SU-DHL-6 (cell line): Measurements from ENCODE around the gene SYT2.
"Not testable (repeated sequence)": the region's sequence is repeated elsewhere in the genome, so short reads cannot be mapped to it uniquely, and the experiment has no call there.

Source experiments
- H2AFZ ChIP-seq: fragments of 200-600 bp; sonication (generic); 2 replicates; pipeline ENCODE4 v1.6.1; 2014; ENCODE audit warnings: low read depth, mild to moderate bottlenecking, moderate library complexity, mixed read lengths, antibody characterized with exemption, low read length; ENCODE audit not compliant: severe bottlenecking
- H3F3A ChIP-seq: fragments of 200-600 bp; shearing (Covaris generic); 2 replicates; pipeline ENCODE4 v1.6.0; 2016; ENCODE audit warnings: antibody characterized with exemption, mild to moderate bottlenecking; ENCODE audit not compliant: insufficient read depth
- H3K27ac ChIP-seq: fragments of 200-600 bp; sonication (generic); 2 replicates; pipeline ENCODE4 v1.5.1; 2016; ENCODE audit warnings: low read depth, mild to moderate bottlenecking, low read length, moderate library complexity, mixed read lengths
- H3K27me3 ChIP-seq: fragments of 200-600 bp; sonication (generic), shearing (Covaris generic); 2 replicates; pipeline ENCODE4 v1.6.0; 2014; ENCODE audit warnings: mild to moderate bottlenecking, low read length
- H3K36me3 ChIP-seq: fragments of 200-600 bp; sonication (generic); 2 replicates; pipeline ENCODE4 v1.6.1; 2014; ENCODE audit warnings: mild to moderate bottlenecking, low read length, mixed read lengths
- H3K4me2 ChIP-seq: fragments of 300-600, 200-600 bp; shearing (Covaris generic), sonication (generic); 2 replicates; pipeline ENCODE4 v1.6.0; 2014; ENCODE audit warnings: low read length, low read depth, mild to moderate bottlenecking; ENCODE audit not compliant: poor library complexity, severe bottlenecking
- H3K4me3 ChIP-seq: fragments of 200-600 bp; sonication (generic); 2 replicates; pipeline ENCODE4 v1.5.1; 2014; ENCODE audit warnings: antibody characterized with exemption, low read length, mild to moderate bottlenecking, mixed read lengths; ENCODE audit not compliant: insufficient read depth, poor library complexity, severe bottlenecking
- H3K79me2 ChIP-seq: fragments of 200-600 bp; sonication (generic); 2 replicates; pipeline ENCODE4 v1.6.1; 2014; ENCODE audit warnings: mild to moderate bottlenecking, low read length, moderate library complexity; ENCODE audit not compliant: insufficient read depth
- H3K9ac ChIP-seq: fragments of 200-600 bp; sonication (generic); 2 replicates; pipeline ENCODE4 v1.7.0; 2014; ENCODE audit warnings: mild to moderate bottlenecking, low read length
- H3K9me2 ChIP-seq: fragments of 200-600 bp; sonication (generic); replicated peaks from 2 replicates; pipeline ENCODE4 v1.6.1; 2014; ENCODE audit warnings: low read length; ENCODE audit not compliant: insufficient read depth
- H3K9me3 ChIP-seq: fragments of 200-600 bp; sonication (generic); 2 replicates; pipeline ENCODE4 v1.6.1; 2014; ENCODE audit warnings: low read length, mixed read lengths; ENCODE audit not compliant: insufficient read depth
- H4K20me1 ChIP-seq: fragments of 200-600 bp; sonication (generic); 2 replicates; pipeline ENCODE4 v1.6.1; 2014; ENCODE audit warnings: low read depth, mild to moderate bottlenecking, antibody characterized with exemption, low read length, moderate library complexity, mixed read lengths
- EZH2phosphoT487 ChIP-seq: fragments of 200-600 bp; sonication (generic), shearing (Covaris generic); conservative IDR thresholded peaks from 2 replicates; pipeline ENCODE4 v1.6.1; 2018; ENCODE audit warnings: mild to moderate bottlenecking, antibody characterized with exemption, low read length, moderate library complexity, mixed read lengths
- TF ChIP-seq, protein P1 (sequence below): fragments of 200-600 bp; sonication (generic); IDR thresholded peaks from one replicate; pipeline ENCODE4 v1.5.1; 2017; ENCODE audit warnings: antibody characterized with exemption, mild to moderate bottlenecking, low read length, moderate library complexity; ENCODE audit not compliant: insufficient read depth, poor library complexity, severe bottlenecking

The SYT2 gene

DNA sequence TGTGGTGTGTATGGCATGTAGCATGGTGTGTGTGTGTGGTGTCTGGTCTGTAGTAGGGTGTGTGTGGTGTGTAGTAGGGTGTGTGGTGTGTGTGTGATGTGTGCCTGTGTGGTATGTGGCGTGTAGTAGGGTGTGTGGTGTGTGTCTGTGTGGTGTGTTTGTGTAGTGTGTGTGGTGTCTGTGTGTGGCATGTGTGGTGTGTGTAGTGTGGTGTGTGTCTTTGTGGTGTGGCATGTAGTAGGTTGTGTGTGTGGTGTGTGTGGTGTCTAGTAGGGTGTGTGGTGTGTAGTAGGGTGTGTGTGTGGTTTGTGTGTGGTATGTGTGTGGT, 85.5 kb downstream of the SYT2 start:
- H3K79me2 ChIP-seq: no peaks in the 10 kb centered on the region
- H3K9me3 ChIP-seq: no peaks in the 10 kb centered on the region
- no peak overlapping the region for H3K4me2 ChIP-seq
- H3K9me2 ChIP-seq: no peaks in the 10 kb centered on the region
- no peak overlapping the region for H2AFZ ChIP-seq
- H3K27me3 ChIP-seq: no peaks in the 10 kb centered on the region
- no peak overlapping the region for H3K9ac ChIP-seq
- no peaks in the 10 kb centered on the region for H3K36me3 ChIP-seq
- H4K20me1 ChIP-seq: no peaks in the 10 kb centered on the region
- no peak overlapping the region for H3K4me3 ChIP-seq
- H3K27ac ChIP-seq: no peak overlapping the region
- no peak for TF ChIP-seq EZH2phosphoT487
- TF ChIP-seq, protein P1, sequence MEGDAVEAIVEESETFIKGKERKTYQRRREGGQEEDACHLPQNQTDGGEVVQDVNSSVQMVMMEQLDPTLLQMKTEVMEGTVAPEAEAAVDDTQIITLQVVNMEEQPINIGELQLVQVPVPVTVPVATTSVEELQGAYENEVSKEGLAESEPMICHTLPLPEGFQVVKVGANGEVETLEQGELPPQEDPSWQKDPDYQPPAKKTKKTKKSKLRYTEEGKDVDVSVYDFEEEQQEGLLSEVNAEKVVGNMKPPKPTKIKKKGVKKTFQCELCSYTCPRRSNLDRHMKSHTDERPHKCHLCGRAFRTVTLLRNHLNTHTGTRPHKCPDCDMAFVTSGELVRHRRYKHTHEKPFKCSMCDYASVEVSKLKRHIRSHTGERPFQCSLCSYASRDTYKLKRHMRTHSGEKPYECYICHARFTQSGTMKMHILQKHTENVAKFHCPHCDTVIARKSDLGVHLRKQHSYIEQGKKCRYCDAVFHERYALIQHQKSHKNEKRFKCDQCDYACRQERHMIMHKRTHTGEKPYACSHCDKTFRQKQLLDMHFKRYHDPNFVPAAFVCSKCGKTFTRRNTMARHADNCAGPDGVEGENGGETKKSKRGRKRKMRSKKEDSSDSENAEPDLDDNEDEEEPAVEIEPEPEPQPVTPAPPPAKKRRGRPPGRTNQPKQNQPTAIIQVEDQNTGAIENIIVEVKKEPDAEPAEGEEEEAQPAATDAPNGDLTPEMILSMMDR: no peak
- H3F3A ChIP-seq: no peaks in the 10 kb centered on the region

DNA sequence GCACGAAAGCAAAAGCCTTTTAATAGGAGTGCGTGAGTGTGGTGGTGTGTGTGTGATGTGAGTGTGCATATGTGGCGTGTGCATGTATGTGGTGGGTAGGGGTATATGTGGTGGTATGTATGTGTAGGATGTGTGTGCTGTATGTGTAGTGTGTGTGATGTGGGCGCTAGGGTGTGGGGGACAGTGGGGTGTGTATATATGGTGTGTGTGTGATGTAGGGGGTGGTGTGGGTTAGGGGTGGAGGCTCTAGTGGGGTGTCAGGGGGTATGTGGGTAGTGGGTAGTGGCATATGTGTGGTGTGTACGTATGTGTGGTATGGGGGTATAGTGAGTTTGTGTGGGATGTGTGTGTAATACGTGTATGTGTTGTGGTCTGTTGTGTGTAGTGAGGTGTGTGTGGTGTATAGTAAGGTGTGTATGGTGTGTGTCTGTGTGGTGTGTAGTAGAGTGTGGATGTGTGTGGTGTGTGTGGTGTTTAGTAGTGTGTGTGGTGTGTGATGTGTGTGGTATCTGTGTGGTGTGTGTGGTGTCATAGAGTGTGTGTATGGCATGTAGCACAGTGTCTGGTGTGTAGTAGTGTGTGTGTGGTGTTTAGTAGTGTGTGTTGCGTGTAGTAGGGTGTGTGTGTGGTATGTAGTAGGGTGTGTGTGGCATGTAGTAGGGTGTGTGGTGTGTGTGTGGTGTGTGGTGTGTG, 86.0 kb downstream of the SYT2 start:
- Histone ChIP-seq H2AFZ (no peak overlapping the region), H3K9ac (no peak overlapping the region), H3K79me2 (no peaks in the 10 kb centered on the region), H3K36me3 (no peaks in the 10 kb centered on the region), H3K27ac (no peak overlapping the region), H3K4me2 (no peak overlapping the region), H4K20me1 (no peaks in the 10 kb centered on the region), H3K4me3 (no peak overlapping the region), H3K9me3 (no peaks in the 10 kb centered on the region), H3F3A (no peaks in the 10 kb centered on the region), H3K27me3 (no peaks in the 10 kb centered on the region), H3K9me2 (no peaks in the 10 kb centered on the region)
- TF ChIP-seq, protein P1: no peak
- TF ChIP-seq EZH2phosphoT487: no peak

DNA sequence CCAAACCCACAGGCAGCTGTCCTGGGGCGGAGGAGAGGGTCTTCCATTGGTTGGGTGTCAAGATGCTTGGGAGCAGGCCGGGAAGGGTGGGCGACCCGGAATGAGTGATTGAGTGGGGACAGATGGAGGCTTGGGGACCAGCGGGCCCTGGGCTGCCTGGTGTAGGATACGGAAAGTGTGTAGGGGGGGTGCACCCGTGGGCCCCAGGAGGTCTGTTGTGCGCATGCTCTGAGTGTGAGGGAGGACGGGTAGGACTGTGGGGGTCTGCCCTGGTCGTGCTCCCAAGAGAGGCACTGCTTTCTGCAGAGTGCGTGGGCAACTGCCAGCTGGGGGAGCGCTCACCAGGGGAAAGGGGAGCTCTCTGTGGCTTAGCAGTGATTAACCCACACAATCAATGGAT, 86.8 kb downstream of the SYT2 start:
- not testable (repeated sequence) for H2AFZ ChIP-seq, H3K4me2 ChIP-seq, H3F3A ChIP-seq, H3K27ac ChIP-seq, H3K4me3 ChIP-seq, H3K79me2 ChIP-seq, H3K9ac ChIP-seq, H3K27me3 ChIP-seq, H3K36me3 ChIP-seq, H3K9me3 ChIP-seq, H3K9me2 ChIP-seq, H4K20me1 ChIP-seq

DNA sequence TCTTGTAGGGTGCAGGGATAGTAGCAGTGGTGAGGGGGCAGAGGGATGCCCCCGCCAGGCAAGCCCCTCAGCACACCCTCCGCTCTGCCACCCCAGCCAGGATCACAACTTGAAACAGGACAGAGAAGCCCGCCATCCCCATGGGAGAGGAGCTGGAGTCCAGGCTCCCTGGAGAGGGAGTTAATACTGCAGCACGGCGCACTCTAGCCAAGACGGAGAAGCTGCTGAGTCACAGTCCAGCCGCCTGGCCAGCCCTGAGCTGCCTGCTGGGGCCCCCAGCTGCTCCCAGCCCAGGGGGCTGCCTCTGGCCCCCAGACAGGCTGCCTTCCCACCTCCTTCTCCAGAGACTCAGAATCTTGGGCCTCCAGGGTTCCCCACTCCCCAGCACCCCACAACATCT, 87.2 kb downstream of the SYT2 start:
- Histone ChIP-seq H3K4me3 (no peak overlapping the region), H3K9ac (no peak overlapping the region), H3K27ac (no peak overlapping the region), H3K36me3 (no peaks in the 10 kb centered on the region), H3K9me2 (no peaks in the 10 kb centered on the region), H3K27me3 (no peaks in the 10 kb centered on the region), H3F3A (no peaks in the 10 kb centered on the region), H3K79me2 (no peaks in the 10 kb centered on the region), H2AFZ (no peak overlapping the region), H4K20me1 (no peaks in the 10 kb centered on the region), H3K9me3 (no peaks in the 10 kb centered on the region), H3K4me2 (no peak overlapping the region)
- no peak for TF ChIP-seq EZH2phosphoT487
- TF ChIP-seq, protein P1: no peak
